Gastroesophageal sphincter (tissue), 3 donors: ENCODE data around the gene SLC66A2.

ENCODE experiments used
- CTCF ChIP-seq, 4 experiments: fragments of 200-600 bp in 2 of 4; fragments of 450-650 bp in 2 of 4; sonication (generic) in 1 of 4; IDR thresholded peaks; one replicate each; pipeline ENCODE4 v1.5.1; 2017 to 2019; ENCODE audit warnings: antibody characterized with exemption in 4 of 4, mild to moderate bottlenecking in 2 of 4, moderate library complexity in 2 of 4
- EP300 ChIP-seq: sonication (generic); formaldehyde crosslinking; IDR thresholded peaks from one replicate; pipeline ENCODE4 v1.6.1; 2017; ENCODE audit warnings: antibody characterized with exemption, mild to moderate bottlenecking
- POLR2A ChIP-seq, 2 donors: fragments of 450-650 bp; IDR thresholded peaks; one replicate each; pipeline ENCODE4 v1.6.1; 2017; ENCODE audit warnings: antibody characterized with exemption in 2 of 2, mild to moderate bottlenecking in 2 of 2, moderate library complexity in 1 of 2
- POLR2AphosphoS5 ChIP-seq: sonication (generic); formaldehyde crosslinking; IDR thresholded peaks from one replicate; pipeline ENCODE4 v1.6.1; 2017; ENCODE audit warnings: antibody characterized with exemption

GRCh38 chr18:79960921-79961526 is 9.6 kb upstream of the SLC66A2 start:
- TF ChIP-seq CTCF (IDR thresholded peaks at IDR 0.05) = no peak
- TF ChIP-seq POLR2AphosphoS5 = no peak
- no peak for TF ChIP-seq POLR2A (IDR thresholded peaks at IDR 0.05)
- TF ChIP-seq EP300 = no peak
